NCI-H2171 treated with DMSO at 0.1 percent for 48 hours (cell line): ENCODE data around the gene LRRC3B.

Experiments used
- DNase-seq: peaks from one replicate; lab custom pipeline; 2025; lab: John Stamatoyannopoulos, UW

Gene LRRC3B

GRCh38 chr3:26631390-26631738 is 8.8 kb downstream of the LRRC3B start:
- DNase-seq, result no peak

GRCh38 chr3:26634601-26635000 is 12.0 kb downstream of the LRRC3B start:
- no peak for DNase-seq

- no peak for DNase-seq
Measured at GRCh38 chr3:26636096-26636727, 13.6 kb downstream of the LRRC3B start.

GRCh38 chr3:26637698-26638097 is 15.1 kb downstream of the LRRC3B start:
- DNase-seq, result no peak

- DNase-seq, result no peak
Measured at GRCh38 chr3:26638113-26638512, 15.5 kb downstream of the LRRC3B start.

- no peak for DNase-seq
Measured at GRCh38 chr3:26639339-26639738, 16.8 kb downstream of the LRRC3B start.

GRCh38 chr3:26647078-26647477 is 24.5 kb downstream of the LRRC3B start:
- no peak for DNase-seq

- no peak for DNase-seq
Measured at GRCh38 chr3:26648461-26648860, 25.9 kb downstream of the LRRC3B start.

GRCh38 chr3:26652164-26652563 is 29.6 kb downstream of the LRRC3B start:
- DNase-seq, result peak; percentile 3

- no peak for DNase-seq
Measured at GRCh38 chr3:26653811-26654425, 31.3 kb downstream of the LRRC3B start.

GRCh38 chr3:26655231-26655630 is 32.7 kb downstream of the LRRC3B start:
- no peak for DNase-seq

GRCh38 chr3:26657348-26657976 is 34.9 kb downstream of the LRRC3B start:
- no peak for DNase-seq

- no peak for DNase-seq
Measured at GRCh38 chr3:26668171-26668570, 45.6 kb downstream of the LRRC3B start.

GRCh38 chr3:26668696-26669095 is 46.1 kb downstream of the LRRC3B start:
- no peak for DNase-seq

GRCh38 chr3:26675336-26675735 is 52.8 kb downstream of the LRRC3B start:
- no peak for DNase-seq

- no peak for DNase-seq
Measured at GRCh38 chr3:26681632-26682031, 59.1 kb downstream of the LRRC3B start.

- no peak for DNase-seq
Measured at GRCh38 chr3:26682406-26682805, 59.8 kb downstream of the LRRC3B start.

GRCh38 chr3:26683902-26684301 is 61.3 kb downstream of the LRRC3B start:
- DNase-seq, result no peak

GRCh38 chr3:26687466-26687865 is 64.9 kb downstream of the LRRC3B start:
- no peak for DNase-seq

- DNase-seq, result no peak
Measured at GRCh38 chr3:26699553-26699952, 77.0 kb downstream of the LRRC3B start.

GRCh38 chr3:26703519-26703918 is 80.9 kb downstream of the LRRC3B start:
- DNase-seq, result no peak

- DNase-seq, result no peak
Measured at GRCh38 chr3:26704736-26705135, 82.2 kb downstream of the LRRC3B start.

- DNase-seq, result no peak
Measured at GRCh38 chr3:26708501-26708900, 85.9 kb downstream of the LRRC3B start.
